Fibroblast of the aortic adventitia (primary cell): ENCODE data around the gene WHRN. TPM values are rescaled to one million over a fixed set of nuclear protein-coding genes. Genes with fewer than 3 reads are reported as not detected.

Source experiments
- DNase-seq: peaks from one replicate; pipeline ENCODE4 v3.0.0-alpha.2; 2010; ENCODE audit warnings: low read depth
- H3K4me3 ChIP-seq: 2 replicates; pipeline ENCODE4 v1.5.1; 2011; ENCODE audit warnings: low read depth, mild to moderate bottlenecking, control low read depth, low read length, moderate library complexity
- total RNA-seq: library from RNA; depleted of rRNA; stranded (reverse); fragments of >200 nt; gene quantifications from 2 replicates; pipeline ENCODE4 v1.2.3, GENCODE V29; 2012; ENCODE audit warnings: low replicate concordance
- TF ChIP-seq, protein P1 (sequence below): IDR thresholded peaks from 2 replicates; pipeline ENCODE4 v1.5.1; 2011; ENCODE audit warnings: mild to moderate bottlenecking, low read length, control low read depth, inconsistent platforms; ENCODE audit not compliant: insufficient read depth

Gene WHRN
- total RNA-seq, 1 donor = 2.1 TPM

DNA sequence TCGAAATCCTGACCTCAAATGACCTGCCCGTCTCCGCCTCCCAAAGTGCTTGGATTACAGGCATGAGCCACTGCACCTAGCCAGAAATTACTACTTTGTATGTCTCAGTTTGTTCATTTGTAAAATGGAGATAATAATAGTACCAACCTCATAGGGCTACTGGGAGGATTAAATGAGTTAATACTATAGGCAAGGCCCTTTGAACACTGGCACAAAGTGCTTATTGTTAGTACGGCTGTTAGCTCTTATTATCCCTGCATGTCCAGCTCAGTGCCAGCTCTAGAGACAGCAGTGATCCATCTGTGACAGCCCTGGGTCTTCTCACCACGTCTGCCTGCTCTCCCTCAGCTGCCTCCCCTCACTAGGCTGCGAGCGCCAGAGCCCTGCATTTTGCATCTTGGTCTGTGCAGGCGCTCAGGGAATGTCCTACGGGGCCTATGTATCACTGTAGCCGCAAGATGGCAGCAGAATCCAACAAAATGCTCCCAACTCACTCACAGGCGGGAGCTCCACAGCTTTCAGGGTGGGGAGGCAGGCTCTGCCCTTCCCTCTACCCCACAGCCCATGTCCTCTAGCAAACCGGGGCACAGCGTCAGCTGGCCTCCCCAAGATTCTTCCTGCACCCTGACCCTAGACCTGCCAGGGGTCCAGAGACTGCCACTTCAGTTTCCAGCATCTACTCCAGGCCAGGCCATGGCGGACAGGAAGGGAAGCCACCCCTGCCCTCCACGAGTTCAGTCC, 99.8 kb downstream of the WHRN start:
- peak; percentile 84 for DNase-seq
- TF ChIP-seq, protein P1, sequence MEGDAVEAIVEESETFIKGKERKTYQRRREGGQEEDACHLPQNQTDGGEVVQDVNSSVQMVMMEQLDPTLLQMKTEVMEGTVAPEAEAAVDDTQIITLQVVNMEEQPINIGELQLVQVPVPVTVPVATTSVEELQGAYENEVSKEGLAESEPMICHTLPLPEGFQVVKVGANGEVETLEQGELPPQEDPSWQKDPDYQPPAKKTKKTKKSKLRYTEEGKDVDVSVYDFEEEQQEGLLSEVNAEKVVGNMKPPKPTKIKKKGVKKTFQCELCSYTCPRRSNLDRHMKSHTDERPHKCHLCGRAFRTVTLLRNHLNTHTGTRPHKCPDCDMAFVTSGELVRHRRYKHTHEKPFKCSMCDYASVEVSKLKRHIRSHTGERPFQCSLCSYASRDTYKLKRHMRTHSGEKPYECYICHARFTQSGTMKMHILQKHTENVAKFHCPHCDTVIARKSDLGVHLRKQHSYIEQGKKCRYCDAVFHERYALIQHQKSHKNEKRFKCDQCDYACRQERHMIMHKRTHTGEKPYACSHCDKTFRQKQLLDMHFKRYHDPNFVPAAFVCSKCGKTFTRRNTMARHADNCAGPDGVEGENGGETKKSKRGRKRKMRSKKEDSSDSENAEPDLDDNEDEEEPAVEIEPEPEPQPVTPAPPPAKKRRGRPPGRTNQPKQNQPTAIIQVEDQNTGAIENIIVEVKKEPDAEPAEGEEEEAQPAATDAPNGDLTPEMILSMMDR = peak; percentile 84
- H3K4me3 ChIP-seq = no peak overlapping the region

DNA sequence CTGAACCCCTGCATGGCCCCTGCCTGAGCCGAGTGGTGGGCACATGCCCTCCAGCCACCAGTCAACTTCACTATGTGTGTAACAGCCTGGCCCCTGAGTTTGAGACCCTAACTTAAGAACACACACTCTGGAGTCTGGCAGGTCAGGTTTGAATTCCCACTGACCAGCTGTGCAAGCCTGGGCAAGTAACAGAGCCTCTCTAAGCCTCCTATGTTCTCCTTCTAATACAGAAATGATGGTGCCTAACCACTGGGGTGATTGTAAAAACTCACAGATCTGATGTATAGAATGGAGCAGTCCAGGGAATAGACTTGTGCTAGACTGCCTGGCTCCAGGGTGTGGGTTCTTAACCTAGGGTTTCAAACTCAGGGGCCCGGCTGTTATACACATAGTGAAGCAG, 100.7 kb downstream of the WHRN start:
- H3K4me3 ChIP-seq = no peak overlapping the region
- TF ChIP-seq, protein P1 = no peak
- DNase-seq = no peak

DNA sequence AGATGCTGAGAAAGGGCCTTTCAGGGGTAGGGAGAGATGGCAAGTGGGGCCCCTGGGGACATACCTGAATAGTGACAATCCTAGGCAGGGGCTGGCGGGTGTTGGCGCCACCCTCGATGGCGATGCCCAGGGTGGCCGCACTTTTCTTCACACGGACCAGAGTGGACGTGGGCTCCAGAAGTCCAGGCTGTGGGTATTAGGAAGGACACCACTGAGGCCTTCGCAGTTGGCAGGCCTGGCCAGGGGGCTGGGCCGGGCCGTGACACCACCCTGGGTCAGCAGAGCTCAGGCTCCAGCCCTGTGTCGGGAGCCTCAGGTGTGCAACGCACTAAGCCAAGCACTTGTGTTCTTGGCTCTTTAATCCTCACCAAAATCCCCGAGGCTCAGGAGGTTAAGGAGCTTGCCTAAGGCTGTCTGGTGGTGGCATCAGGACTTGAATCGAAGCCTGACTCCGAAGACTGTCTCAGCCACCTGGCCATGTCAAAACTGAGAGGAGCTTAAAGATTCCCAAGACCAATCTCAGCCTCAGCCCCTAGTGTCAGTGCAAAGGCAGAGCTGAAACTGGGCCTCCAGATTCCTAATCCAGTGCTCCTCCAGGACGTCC, 102.0 kb downstream of the WHRN start:
- TF ChIP-seq, protein P1 = no peak
- no peak for DNase-seq
- no peak overlapping the region for H3K4me3 ChIP-seq

DNA sequence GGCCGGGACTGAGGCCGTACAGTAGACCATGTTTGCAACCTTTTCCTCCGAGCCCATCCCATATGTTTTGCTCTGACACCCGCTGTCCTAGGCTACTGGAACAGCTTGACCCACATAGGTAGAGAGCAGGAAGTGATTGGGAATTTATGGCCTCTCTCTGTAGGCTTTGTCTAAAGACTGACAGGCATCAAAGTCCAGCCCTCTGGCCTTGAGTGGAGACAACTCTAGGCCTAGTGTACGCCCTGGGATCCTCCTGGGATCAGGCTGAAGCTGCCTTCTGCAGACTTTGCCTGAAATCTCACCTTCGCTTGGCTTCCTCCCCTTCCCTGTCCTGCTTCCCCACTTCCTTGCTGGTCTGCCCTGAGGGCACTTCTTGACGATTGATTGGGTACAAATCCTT, 103.9 kb downstream of the WHRN start:
- DNase-seq = no peak
- TF ChIP-seq, protein P1 = no peak
- no peak overlapping the region for H3K4me3 ChIP-seq

DNA sequence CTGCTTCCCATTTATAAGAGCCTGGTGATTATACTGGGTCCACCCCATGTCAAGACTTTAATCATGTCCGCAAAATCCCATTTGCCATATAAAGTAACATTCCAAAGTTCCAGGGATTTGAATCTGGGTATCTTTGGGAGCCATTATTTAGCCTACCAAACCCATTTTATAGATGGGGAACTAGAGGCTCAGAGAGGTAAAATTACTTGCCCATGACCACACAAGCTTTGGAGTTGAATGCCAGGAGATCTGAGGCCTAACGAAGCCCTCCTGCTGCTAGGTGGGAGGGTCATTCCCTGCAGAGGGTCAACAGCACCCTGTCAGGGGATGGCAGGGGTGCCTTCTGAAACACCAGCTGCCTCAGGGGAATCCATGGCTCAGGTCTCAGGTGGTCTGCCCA, 104.5 kb downstream of the WHRN start:
- DNase-seq = no peak
- TF ChIP-seq, protein P1 = no peak
- no peak overlapping the region for H3K4me3 ChIP-seq

DNA sequence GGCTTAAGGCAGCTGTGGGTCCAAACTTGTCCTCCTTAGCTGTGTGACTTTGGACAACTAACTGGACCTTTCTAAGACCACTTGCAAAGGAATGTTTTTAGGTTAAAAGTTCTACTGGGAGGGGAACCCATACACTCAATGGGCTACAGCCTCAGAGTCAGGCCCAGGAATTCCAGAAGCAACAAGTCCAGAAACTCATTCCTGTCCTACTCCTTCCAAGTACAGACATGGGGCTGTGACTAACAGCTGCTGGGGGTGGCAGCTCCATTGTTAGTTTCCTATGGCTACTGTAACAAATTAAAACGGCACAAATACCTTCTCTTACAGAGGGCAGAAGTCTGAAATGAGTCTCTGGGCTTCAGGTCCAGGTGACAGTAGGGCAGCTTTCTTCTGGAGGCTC, 105.1 kb downstream of the WHRN start:
- no peak overlapping the region for H3K4me3 ChIP-seq
- DNase-seq = peak; percentile 22
- TF ChIP-seq, protein P1 = no peak

DNA sequence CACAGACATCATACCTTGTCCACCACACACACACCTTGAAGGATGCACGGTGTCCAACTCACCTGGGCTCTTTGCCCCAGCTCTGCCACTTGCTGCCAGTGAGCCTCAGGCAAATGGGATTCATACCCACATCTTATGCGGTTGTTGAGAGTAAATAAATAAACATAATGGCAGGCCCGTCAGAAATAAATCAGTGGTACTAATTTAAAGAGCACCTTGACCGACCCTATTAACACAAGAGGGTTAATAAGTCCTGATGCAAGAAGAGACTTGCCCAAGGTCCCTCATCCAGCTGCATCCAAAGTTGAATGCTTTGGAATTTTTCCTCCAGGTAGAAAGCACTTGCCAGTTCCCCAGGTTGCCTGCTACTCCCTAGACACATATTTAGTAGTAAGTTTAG, 105.9 kb downstream of the WHRN start:
- DNase-seq = no peak

More for the DNA sequence above, 105.9 kb downstream of the WHRN start:
- H3K4me3 ChIP-seq = no peak overlapping the region
- TF ChIP-seq, protein P1 = no peak
